Epidermal melanocyte (primary cell): ENCODE data around the gene MAPK8.

Experiments used
- DNase-seq: peaks from one replicate; pipeline ENCODE4 v3.0.0; 2011; ENCODE audit warnings: low spot score; ENCODE audit not compliant: insufficient read length

The MAPK8 gene

DNA sequence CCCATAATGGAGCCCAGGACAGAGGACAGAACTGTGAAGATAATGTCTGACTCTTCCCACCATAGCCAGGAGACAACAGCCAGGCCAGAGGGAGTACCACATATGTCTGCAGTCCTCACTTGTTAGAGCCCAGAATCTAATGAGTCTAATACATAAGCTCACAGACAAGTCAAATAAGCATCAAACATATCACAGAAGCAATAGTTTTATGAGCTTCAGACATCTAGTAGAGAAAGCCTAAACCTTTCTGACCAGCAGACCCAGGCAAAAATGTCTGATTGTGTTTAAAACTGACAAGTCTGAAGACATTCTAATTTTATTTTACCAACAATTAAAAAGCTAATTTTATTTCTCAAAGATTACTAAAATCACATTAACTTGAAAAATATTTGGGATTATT lies 75.5 kb downstream of the MAPK8 start:
- DNase-seq, result no peak

DNA sequence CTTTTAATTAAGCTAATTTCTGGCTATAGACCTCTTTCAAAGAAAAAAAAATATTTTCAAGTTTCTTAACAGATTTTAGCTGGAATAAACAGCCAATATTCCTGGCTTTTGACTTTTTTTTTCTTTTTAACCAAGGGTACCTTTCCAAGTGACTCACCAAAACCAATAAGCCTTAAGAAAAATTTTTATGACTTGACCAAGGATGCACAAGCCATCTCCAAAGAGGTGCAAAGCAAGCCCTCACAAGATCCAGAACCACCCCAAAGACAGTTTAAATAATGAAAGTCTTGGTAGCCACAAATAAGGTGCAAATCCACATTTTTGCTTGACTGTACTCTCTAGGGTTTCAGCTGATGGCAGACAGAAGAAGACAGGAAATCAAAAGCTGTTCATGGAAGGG lies 76.5 kb downstream of the MAPK8 start:
- DNase-seq, result no peak

GRCh38 chr10:48383393-48383792 lies 76.9 kb downstream of the MAPK8 start:
- DNase-seq, result no peak

DNA sequence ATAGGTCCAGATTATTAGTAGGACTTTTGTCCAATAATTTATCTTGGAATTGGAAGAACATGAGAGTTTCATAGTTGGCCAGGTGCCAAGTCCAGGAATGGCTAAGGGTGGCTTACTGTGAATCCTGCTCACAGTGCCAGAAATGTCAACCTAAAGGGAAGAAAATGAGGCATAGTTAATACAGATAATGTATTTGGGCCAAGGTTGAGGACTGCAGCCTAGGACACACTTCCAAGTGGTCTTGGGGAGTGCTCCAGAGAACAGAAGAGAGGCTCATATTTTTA lies 78.2 kb downstream of the MAPK8 start:
- no peak for DNase-seq

GRCh38 chr10:48389272-48389671 lies 82.8 kb downstream of the MAPK8 start:
- no peak for DNase-seq

DNA sequence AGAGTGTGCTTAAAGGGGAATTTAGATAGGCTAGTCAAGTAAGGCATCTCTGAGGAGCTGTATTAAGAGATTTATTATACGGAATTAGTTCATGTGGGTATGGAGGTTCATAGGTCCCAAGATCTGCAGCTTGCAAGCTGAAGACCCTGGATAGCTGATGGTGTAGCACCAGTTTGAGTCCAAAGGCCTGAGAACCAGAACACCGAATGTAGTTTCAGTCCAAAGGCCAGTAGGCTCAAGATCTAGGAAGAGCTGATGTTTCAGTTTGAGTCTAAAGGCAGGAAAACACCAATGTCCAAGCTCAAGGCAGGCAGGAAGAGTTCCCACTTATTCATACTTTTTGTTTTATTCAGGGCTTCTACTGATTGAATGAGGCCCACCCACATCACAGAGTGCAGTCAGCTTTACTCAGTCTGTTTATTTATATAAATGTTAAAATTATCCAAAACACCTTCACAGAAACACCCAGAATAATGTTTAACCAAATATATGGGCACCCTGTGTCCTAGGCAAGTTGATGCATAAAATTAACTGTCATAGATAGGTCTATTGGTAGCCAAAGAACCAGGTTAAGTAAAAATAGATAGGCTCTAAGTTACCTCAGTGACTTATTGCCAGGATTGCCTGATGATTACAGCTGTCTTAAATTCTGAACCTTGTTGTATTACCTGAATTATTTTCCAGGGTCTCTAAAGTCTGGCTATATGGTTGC lies 83.5 kb downstream of the MAPK8 start:
- no peak for DNase-seq

DNA sequence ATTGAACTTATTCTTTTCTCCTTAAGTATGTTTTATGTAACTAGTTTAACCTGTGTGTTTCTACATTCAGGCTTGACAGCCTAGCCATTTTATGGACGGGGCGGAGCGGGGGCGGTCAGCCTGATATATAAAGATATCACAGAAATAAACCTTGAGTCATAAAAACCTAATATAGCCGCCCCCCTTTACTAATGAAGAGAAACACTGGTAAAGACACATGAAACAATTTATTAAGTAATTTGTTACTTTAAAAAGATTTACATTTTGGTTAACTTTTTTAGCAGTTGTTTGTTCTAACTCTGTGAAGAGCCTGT lies 84.0 kb downstream of the MAPK8 start:
- DNase-seq, result no peak

DNA sequence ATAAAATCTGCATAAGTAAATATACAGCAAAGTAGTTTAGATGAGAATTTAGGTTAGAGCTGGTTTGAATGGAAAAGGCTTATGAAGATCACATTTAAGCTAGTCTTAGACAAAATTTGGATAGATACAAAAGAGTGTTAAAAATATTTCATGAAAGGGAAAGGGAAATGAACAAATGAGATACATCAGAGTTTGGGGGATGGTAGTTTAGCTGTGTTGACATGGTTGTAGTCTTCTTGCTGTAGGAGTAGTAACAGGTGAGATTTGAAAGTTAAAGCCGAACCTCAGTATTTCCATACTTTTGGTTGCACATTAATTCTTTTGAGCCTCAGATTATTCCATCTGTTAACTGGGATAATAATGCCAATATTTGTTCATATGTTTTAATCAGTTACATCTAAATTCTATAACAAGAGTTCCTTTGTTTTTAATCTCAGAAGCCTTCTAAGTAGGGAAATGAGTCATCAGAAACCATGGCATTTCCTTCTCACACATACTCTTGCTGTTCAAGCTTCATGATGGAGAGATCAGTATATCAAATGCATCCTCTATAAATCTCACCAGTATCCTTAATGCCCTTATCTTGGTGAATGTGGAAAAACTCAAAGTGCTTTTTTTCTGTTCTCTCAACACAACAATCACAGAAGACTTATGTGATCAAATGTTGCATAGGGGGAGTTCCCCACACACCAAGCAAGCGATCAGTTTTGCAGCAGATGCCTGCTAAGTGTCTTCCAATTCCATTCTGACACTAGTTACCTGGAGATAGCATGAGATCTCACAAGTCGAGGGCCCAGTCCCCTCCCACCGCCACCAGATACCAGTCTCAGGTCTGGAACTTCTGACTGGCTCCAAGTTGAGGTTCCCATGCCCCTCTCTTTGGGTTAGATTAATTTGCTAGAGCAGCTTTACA lies 84.7 kb downstream of the MAPK8 start:
- no peak for DNase-seq

- no peak for DNase-seq
Measured at GRCh38 chr10:48391994-48392393, 85.5 kb downstream of the MAPK8 start.

- DNase-seq, result no peak
Measured at GRCh38 chr10:48398261-48398660, 91.8 kb downstream of the MAPK8 start.

DNA sequence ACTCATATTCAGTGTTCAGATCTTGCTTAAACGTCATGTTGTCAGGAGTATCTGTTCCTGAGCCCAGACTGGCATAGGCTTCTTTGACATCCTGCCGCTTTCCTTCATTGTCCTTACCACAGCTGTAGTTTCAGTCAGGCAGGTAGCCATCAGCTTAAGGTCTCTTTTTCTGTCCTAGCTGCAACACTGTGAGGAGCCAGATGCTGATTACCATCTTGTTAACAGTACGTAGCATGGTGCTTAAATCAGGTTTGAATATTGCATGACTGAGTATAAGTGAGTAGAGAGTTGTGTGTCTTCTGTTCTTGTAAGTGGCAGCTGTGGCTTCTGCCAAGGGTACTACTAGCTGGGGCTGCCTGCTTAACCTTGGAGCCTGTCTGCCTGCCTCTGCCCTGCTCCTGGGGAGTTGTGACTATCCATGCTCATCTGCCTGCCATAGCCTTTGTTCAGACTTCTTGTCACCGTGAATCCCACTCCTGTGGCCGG lies 92.6 kb downstream of the MAPK8 start:
- no peak for DNase-seq

GRCh38 chr10:48399551-48399950 lies 93.1 kb downstream of the MAPK8 start:
- DNase-seq, result no peak

DNA sequence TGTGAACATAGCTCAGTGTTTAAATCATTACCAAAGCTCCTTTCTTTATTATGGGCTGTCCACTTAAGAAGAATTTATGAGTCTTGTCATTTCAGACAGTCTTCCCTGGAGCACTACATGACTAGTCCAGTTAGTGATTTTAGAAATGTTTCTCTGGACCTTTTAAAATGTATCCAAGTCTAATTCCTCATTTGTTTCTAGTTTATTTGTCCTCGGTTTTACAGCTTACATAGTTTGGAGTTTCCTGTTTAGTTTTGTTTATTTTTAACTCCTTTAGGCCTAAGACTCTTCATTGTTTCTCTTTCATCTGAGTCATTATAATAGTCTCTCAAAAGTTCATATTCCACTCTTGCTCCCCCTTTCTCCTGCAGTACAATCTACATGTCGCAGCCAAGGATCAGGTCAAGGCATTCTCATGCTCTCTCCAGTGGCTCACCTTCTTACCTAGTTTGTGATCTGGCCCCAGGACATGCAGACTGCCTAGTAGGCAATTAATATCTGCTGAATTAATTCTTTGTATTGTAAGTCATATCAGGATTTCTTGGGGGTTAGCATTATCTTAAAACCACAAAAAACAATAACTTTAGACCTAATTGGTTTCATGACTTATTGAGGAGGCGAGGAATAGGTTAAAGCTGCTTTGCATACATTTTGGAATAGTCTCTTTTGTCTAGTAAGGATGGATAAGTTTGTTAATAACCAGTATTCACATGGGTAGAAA lies 93.8 kb downstream of the MAPK8 start:
- no peak for DNase-seq

GRCh38 chr10:48400850-48401220 lies 94.4 kb downstream of the MAPK8 start:
- no peak for DNase-seq

GRCh38 chr10:48404646-48405045 lies 98.2 kb downstream of the MAPK8 start:
- DNase-seq, result no peak

- no peak for DNase-seq
Measured at GRCh38 chr10:48406204-48406603, 99.7 kb downstream of the MAPK8 start.

DNA sequence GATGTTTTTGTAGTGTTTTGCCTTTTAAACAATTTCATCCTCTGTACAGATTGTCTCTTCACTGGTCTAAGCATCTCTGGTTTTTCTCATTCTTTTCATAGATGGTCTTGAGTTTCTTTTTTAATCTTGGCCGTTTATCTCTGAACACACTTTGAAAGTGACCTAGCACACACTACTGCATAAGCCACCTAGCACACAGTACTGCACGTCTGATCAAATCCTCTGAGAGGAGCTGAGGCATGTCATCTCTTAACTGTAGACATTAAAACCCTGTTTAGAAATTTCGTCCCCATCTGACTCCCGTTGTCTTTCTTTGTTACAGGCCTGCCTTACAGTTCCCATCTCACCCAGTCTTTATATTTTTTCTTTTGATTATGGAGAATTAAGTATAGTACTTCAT lies 100.2 kb downstream of the MAPK8 start:
- no peak for DNase-seq

DNA sequence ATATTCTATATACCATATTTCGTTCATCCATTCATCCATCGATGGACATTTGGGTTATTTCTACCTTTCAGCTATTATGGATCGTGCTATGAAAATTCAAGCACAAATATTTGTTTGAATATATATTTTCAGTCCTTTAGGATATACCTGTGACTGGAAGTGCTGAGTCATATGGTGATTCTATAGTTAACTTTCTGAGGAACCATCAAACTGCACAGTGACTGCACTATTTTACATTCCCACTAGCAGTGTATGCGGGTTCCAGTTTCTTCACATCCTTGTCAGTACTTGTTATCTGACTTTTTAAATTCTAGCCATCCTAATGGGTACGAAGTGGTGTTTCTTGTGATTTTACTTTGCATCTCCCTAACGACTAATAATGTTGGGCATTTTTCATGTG lies 104.0 kb downstream of the MAPK8 start:
- DNase-seq, result no peak

DNA sequence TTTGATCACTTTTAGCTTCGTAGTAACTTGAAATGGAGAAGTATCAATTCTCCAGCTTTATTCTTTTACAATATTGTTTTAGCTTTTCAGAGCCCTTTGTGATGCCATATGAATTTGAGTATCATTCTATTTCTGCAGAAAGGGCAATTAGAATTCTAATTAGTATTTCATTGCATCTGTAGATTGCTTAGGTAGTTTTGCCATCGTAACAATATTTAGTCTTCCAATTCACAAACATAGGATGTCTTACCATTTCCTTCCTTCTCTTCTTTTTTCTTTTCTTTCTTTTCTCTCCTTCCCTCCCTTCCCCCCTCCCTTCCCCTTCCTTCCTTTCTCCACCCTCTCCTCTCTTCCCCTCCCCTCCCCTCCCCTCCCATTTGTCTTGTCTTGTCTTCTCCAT lies 105.0 kb downstream of the MAPK8 start:
- DNase-seq, result no peak

GRCh38 chr10:48412081-48412480 lies 105.6 kb downstream of the MAPK8 start:
- DNase-seq, result no peak

DNA sequence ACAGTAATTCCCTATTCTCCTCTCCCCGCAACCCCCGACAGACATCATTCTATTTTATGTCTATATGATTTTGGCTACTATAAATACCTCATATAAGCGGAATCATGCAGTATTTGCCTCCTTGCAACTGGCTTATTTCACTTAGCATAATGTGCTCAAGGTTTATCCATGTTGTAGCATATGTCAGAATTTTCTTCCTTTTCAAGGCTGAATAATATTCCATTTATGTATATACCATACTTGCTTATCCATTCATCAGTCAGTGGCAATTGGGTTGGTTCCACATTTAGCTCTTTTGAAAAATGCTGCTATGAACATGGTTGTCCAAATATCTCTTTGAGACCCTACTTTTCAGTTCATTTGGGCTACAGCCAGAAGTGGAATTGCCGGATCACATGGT lies 106.5 kb downstream of the MAPK8 start:
- no peak for DNase-seq

GRCh38 chr10:48414160-48414559 lies 107.7 kb downstream of the MAPK8 start:
- DNase-seq, result no peak
